Panc1 (cell line): Measurements from ENCODE around the gene GDE1.

Experiments
- POLR2AphosphoS5 ChIP-seq: IDR thresholded peaks from 2 replicates; pipeline ENCODE4 v1.6.1; 2012; ENCODE audit warnings: mild to moderate bottlenecking, low read depth, low read length, moderate library complexity
- TCF7L2 ChIP-seq: IDR thresholded peaks from 2 replicates; pipeline ENCODE4 v1.6.1; 2011; ENCODE audit warnings: mild to moderate bottlenecking, low read depth, low read length, inconsistent platforms
- TF ChIP-seq, protein P1 (sequence below): fragments of 450-650 bp; IDR thresholded peaks from 2 replicates; pipeline ENCODE4 v1.5.1; 2017; ENCODE audit warnings: mild to moderate bottlenecking

DNA sequence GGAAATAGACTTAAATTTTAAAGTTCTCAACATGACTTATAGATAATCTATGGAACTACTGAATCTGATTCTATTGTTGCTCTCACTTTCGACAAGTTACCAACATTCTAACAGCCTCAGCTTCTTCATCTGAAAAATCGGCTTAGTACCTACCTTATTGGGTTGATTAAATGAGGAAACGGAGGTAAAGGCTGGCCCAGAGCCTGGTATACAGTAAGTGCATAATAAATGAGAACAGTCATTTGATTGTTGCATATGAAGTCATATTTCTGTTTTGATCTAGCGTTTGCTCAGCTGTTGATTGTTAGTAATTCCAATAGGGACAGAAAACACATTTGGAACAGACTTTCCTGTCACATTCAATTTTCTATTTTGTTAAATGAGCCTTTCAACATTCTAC, 38.2 kb upstream of the GDE1 start:
- TF ChIP-seq, protein P1, sequence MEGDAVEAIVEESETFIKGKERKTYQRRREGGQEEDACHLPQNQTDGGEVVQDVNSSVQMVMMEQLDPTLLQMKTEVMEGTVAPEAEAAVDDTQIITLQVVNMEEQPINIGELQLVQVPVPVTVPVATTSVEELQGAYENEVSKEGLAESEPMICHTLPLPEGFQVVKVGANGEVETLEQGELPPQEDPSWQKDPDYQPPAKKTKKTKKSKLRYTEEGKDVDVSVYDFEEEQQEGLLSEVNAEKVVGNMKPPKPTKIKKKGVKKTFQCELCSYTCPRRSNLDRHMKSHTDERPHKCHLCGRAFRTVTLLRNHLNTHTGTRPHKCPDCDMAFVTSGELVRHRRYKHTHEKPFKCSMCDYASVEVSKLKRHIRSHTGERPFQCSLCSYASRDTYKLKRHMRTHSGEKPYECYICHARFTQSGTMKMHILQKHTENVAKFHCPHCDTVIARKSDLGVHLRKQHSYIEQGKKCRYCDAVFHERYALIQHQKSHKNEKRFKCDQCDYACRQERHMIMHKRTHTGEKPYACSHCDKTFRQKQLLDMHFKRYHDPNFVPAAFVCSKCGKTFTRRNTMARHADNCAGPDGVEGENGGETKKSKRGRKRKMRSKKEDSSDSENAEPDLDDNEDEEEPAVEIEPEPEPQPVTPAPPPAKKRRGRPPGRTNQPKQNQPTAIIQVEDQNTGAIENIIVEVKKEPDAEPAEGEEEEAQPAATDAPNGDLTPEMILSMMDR = no peak
- no peak for TF ChIP-seq POLR2AphosphoS5
- no peak for TF ChIP-seq TCF7L2
